ENCODE results near the gene GCK.

Gene GCK

GRCh38 chr7:44224080-44224973 lies 35.1 kb upstream of the GCK start:
- Histone ChIP-seq H3K36me3 (ENCODE audit: insufficient read depth) (no peaks in the 10 kb centered on the region), H4K20me1 (ENCODE audit: insufficient read depth) (no peaks in the 10 kb centered on the region), H3K4me3 (IDR thresholded peaks at IDR 0.05; ENCODE audit: insufficient read depth, low read depth, low read length) (no peak overlapping the region), H3K27ac (no peak overlapping the region), H3K9ac (no peak overlapping the region), H3K27me3 (ENCODE audit: insufficient read depth, low read depth) (peaks cover 27% of the 10 kb centered on the region), H3K4me1 (ENCODE audit: low read depth, poor library complexity, severe bottlenecking) (no peaks in the 10 kb centered on the region), H3K79me2 (ENCODE audit: insufficient read depth, low read depth) (no peaks in the 10 kb centered on the region), H3K4me2 (no peak overlapping the region), H2AFZ (ENCODE audit: low read depth) (no peak overlapping the region)
- TF ChIP-seq, protein P1, sequence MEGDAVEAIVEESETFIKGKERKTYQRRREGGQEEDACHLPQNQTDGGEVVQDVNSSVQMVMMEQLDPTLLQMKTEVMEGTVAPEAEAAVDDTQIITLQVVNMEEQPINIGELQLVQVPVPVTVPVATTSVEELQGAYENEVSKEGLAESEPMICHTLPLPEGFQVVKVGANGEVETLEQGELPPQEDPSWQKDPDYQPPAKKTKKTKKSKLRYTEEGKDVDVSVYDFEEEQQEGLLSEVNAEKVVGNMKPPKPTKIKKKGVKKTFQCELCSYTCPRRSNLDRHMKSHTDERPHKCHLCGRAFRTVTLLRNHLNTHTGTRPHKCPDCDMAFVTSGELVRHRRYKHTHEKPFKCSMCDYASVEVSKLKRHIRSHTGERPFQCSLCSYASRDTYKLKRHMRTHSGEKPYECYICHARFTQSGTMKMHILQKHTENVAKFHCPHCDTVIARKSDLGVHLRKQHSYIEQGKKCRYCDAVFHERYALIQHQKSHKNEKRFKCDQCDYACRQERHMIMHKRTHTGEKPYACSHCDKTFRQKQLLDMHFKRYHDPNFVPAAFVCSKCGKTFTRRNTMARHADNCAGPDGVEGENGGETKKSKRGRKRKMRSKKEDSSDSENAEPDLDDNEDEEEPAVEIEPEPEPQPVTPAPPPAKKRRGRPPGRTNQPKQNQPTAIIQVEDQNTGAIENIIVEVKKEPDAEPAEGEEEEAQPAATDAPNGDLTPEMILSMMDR (conservative IDR thresholded peaks at IDR 0.05; ENCODE audit: low read depth, low read length) = no peak

DNA sequence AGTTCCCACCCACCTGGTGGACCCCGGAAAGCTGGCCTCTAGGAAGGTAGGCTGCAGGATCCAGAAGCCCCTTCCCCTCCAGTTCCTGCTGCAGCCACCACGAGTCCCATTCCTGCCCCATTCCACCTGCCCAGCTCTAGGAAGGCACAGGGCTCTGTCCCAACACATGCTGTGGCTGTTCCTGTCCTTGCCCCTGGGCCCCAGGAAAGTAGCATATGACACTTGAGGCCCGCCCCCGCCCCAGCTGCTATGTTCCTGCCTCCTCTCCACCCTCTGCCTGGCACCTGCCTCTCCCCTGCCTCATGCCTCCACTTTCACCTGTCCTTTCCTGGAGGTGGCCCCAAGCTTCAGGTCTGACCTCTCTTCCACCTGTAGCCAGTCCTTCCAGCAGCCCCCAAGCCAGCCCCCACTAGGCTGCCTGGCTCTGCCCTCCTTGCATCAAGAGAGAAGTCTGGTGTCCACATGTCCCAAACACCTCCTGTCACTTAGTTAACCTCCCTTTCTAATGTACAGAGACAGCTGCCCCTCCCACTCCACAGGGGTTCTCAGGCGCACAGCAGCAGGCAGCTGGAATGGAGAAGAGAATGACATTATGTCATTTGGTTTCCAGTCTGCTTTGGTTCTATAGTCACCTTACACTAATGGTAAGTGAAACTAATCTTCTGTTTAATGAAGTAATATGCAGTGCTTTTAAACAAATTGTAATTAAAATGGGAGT lies 34.3 kb upstream of the GCK start:
- Histone ChIP-seq H3K36me3 (ENCODE audit: insufficient read depth) (no peaks in the 10 kb centered on the region), H3K4me2 (no peak overlapping the region), H3K9ac (no peak overlapping the region), H3K27ac (no peak overlapping the region), H4K20me1 (ENCODE audit: insufficient read depth) (no peaks in the 10 kb centered on the region), H2AFZ (ENCODE audit: low read depth) (no peak overlapping the region), H3K27me3 (ENCODE audit: insufficient read depth, low read depth) (peaks cover 26% of the 10 kb centered on the region), H3K4me3 (IDR thresholded peaks at IDR 0.05; ENCODE audit: insufficient read depth, low read depth, low read length) (no peak overlapping the region), H3K4me1 (ENCODE audit: low read depth, poor library complexity, severe bottlenecking) (no peaks in the 10 kb centered on the region), H3K79me2 (ENCODE audit: insufficient read depth, low read depth) (no peaks in the 10 kb centered on the region)
- TF ChIP-seq, protein P1 (conservative IDR thresholded peaks at IDR 0.05; ENCODE audit: low read depth, low read length) = no peak

GRCh38 chr7:44222776-44223261 lies 33.6 kb upstream of the GCK start:
- TF ChIP-seq, protein P1 (conservative IDR thresholded peaks at IDR 0.05; ENCODE audit: low read depth, low read length) = no peak

GRCh38 chr7:44222074-44222473 lies 32.8 kb upstream of the GCK start:
- H4K20me1 ChIP-seq (ENCODE audit: insufficient read depth) = no peaks in the 10 kb centered on the region
- no peaks in the 10 kb centered on the region for H3K4me1 ChIP-seq (ENCODE audit: low read depth, poor library complexity, severe bottlenecking)
- H3K27ac ChIP-seq = no peak overlapping the region
- no peak overlapping the region for H2AFZ ChIP-seq (ENCODE audit: low read depth)
- H3K27me3 ChIP-seq (ENCODE audit: insufficient read depth, low read depth) = peaks cover 19% of the 10 kb centered on the region
- TF ChIP-seq, protein P1 (conservative IDR thresholded peaks at IDR 0.05; ENCODE audit: low read depth, low read length) = no peak
- H3K4me3 ChIP-seq (IDR thresholded peaks at IDR 0.05; ENCODE audit: insufficient read depth, low read depth, low read length) = no peak overlapping the region
- no peaks in the 10 kb centered on the region for H3K36me3 ChIP-seq (ENCODE audit: insufficient read depth)
- no peak overlapping the region for H3K9ac ChIP-seq
- no peak overlapping the region for H3K4me2 ChIP-seq
- H3K79me2 ChIP-seq (ENCODE audit: insufficient read depth, low read depth) = no peaks in the 10 kb centered on the region

More at GRCh38 chr7:44222776-44223261, 33.6 kb upstream of the GCK start:
- no peak overlapping the region for H3K4me3 ChIP-seq (IDR thresholded peaks at IDR 0.05; ENCODE audit: insufficient read depth, low read depth, low read length)
- no peaks in the 10 kb centered on the region for H3K79me2 ChIP-seq (ENCODE audit: insufficient read depth, low read depth)
- H3K27me3 ChIP-seq (ENCODE audit: insufficient read depth, low read depth) = peaks cover 19% of the 10 kb centered on the region
- no peak overlapping the region for H3K4me2 ChIP-seq
- no peaks in the 10 kb centered on the region for H3K36me3 ChIP-seq (ENCODE audit: insufficient read depth)
- no peak overlapping the region for H3K27ac ChIP-seq
- no peak overlapping the region for H3K9ac ChIP-seq
- H3K4me1 ChIP-seq (ENCODE audit: low read depth, poor library complexity, severe bottlenecking) = no peaks in the 10 kb centered on the region
- no peaks in the 10 kb centered on the region for H4K20me1 ChIP-seq (ENCODE audit: insufficient read depth)
- H2AFZ ChIP-seq (ENCODE audit: low read depth) = no peak overlapping the region

All from KMS-11 (cell line).